ENCODE results near the gene BTBD6. TPM values are rescaled to one million over a fixed set of nuclear protein-coding genes. Genes with fewer than 3 reads are reported as not detected.

The BTBD6 gene
- total and polyA plus RNA-seq, 2 experiments from 2014 or later: 2.2 to 11.6 TPM

DNA sequence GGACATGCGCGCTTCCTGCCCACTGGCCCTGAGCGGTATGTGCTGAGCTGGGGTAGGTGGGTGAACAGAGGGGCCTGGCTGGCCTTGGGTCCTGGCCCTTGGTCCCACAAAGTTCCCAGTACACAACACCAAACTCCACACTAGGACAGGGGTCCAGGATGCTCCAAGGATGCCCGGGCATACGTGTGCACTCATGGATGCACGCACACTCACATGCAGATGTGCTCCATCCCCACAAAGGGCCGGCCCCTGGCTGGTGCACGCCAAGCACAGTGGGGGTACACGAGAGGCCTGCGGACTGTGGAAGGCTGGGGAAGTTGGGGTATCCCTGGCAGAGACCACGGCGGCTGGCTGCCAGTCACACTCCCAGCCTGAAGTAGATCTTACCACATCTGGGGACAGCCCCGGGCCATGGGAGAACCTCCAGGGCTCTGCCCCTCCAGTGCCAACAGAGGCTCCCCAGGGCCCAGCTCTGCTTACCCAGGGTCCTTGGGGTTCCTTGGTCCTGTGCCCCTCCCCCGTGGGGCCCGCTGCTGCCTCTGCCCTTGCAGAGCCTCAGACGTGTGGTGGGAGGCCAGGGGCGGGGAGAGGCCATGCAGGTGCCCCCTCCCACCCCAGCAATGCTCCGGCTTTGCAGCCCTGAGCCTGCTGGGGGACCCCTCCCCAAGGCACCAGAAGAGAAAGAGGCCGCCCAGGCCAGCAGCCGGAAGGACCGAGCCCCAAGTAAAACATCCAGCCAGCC, 43.2 kb upstream of the BTBD6 start:
- H4K20me1 ChIP-seq (replicated peaks; ENCODE audit: insufficient read depth): no peaks in the 10 kb centered on the region
- Mint-ChIP-seq H3K27me3 (ENCODE audit: insufficient read depth, low read depth, poor library complexity) (peaks cover 14% of the 10 kb centered on the region), H3K4me3 (no peak overlapping the region), H3K27ac (no peak overlapping the region), H3K9me3 (no peaks in the 10 kb centered on the region), H3K36me3 (ENCODE audit: low read depth) (no peaks in the 10 kb centered on the region), H3K4me1 (no peaks in the 10 kb centered on the region)
- H3K9me2 ChIP-seq (ENCODE audit: insufficient read depth): no peaks in the 10 kb centered on the region
- H3K4me2 ChIP-seq: no peak overlapping the region
- H2AFZ ChIP-seq: no peak overlapping the region
- no peaks in the 10 kb centered on the region for H3K79me2 ChIP-seq (replicated peaks; ENCODE audit: insufficient read depth)
- TF ChIP-seq ZNF114 (CRISPR knock-in tag; IDR thresholded peaks at IDR 0.05): no peak
- TF ChIP-seq EZH2phosphoT487 (IDR thresholded peaks at IDR 0.05; ENCODE audit: unreplicated experiment): no peak
- TF ChIP-seq STAT1 (IDR thresholded peaks at IDR 0.05; ENCODE audit: unreplicated experiment): no peak
- no peak for TF ChIP-seq NANOG (IDR thresholded peaks at IDR 0.05; ENCODE audit: borderline replicate concordance)
- no peak for TF ChIP-seq CREB1 (CRISPR knock-in tag; IDR thresholded peaks at IDR 0.05; ENCODE audit: low read depth)
- TF ChIP-seq JUNB (IDR thresholded peaks at IDR 0.05; ENCODE audit: unreplicated experiment): no peak
- TF ChIP-seq, protein P1, sequence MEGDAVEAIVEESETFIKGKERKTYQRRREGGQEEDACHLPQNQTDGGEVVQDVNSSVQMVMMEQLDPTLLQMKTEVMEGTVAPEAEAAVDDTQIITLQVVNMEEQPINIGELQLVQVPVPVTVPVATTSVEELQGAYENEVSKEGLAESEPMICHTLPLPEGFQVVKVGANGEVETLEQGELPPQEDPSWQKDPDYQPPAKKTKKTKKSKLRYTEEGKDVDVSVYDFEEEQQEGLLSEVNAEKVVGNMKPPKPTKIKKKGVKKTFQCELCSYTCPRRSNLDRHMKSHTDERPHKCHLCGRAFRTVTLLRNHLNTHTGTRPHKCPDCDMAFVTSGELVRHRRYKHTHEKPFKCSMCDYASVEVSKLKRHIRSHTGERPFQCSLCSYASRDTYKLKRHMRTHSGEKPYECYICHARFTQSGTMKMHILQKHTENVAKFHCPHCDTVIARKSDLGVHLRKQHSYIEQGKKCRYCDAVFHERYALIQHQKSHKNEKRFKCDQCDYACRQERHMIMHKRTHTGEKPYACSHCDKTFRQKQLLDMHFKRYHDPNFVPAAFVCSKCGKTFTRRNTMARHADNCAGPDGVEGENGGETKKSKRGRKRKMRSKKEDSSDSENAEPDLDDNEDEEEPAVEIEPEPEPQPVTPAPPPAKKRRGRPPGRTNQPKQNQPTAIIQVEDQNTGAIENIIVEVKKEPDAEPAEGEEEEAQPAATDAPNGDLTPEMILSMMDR (conservative IDR thresholded peaks at IDR 0.05; ENCODE audit: low read depth in 2 of 2): no peak
- TF ChIP-seq POLR2AphosphoS5 (IDR thresholded peaks at IDR 0.05; ENCODE audit: low read depth): no peak
- DNase-seq (ENCODE audit: low spot score) (no peak), ATAC-seq (no peak)
- H3K36me3 ChIP-seq (ENCODE audit: insufficient read depth): no peaks in the 10 kb centered on the region
- H3F3A ChIP-seq (replicated peaks; ENCODE audit: low read depth): no peaks in the 10 kb centered on the region
- no peaks in the 10 kb centered on the region for H3K27me3 ChIP-seq (ENCODE audit: insufficient read depth)
- H3K4me3 ChIP-seq: no peak overlapping the region
- H3K4me1 ChIP-seq (ENCODE audit: insufficient read depth): no peaks in the 10 kb centered on the region; the same call in 1 of the 2 replicates
- no peak overlapping the region for H3K27ac ChIP-seq (ENCODE audit: low read depth)

DNA sequence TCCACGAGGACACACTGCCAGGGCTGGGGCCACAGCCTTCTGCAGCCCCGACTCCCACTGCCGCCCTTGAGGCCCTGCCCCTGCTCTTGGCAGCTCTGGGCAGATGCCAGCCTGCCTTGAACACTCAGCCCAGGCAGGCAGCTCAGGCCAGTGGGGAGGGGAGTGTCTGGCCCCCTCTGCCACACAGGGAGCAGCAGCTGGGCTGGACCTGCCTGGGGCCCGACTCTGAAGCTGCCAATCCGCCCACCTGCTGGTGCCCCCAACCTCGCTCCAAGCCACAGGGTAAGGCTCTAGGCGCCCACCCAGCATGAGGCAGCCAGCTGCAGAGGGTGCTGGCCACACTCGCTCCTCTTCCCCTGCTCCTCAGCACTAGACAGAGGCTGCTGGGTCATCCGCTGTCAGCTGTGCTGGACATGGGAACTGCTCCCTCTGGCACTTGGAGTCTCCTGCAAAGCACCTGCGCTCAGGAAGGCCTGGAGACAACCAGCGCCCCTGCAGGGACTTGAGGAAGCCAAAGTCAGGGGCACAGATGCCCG, 42.6 kb upstream of the BTBD6 start:
- no peaks in the 10 kb centered on the region for H3K36me3 ChIP-seq (ENCODE audit: insufficient read depth)
- ATAC-seq (no peak), DNase-seq (ENCODE audit: low spot score) (no peak)
- no peaks in the 10 kb centered on the region for H3K9me2 ChIP-seq (ENCODE audit: insufficient read depth)
- H3K27me3 Mint-ChIP-seq (ENCODE audit: insufficient read depth, low read depth, poor library complexity): peaks cover 9% of the 10 kb centered on the region
- H3K4me1 Mint-ChIP-seq: no peaks in the 10 kb centered on the region
- no peaks in the 10 kb centered on the region for H3K79me2 ChIP-seq (replicated peaks; ENCODE audit: insufficient read depth)
- H3K4me3 ChIP-seq: no peak overlapping the region
- H3K4me2 ChIP-seq: no peak overlapping the region
- no peak overlapping the region for H2AFZ ChIP-seq
- H3K4me1 ChIP-seq (ENCODE audit: insufficient read depth): no peaks in the 10 kb centered on the region; the same call in 1 of the 2 replicates
- H3K9me3 Mint-ChIP-seq: no peaks in the 10 kb centered on the region
- H3K27me3 ChIP-seq (ENCODE audit: insufficient read depth): no peaks in the 10 kb centered on the region
- no peak overlapping the region for H3K27ac Mint-ChIP-seq
- no peaks in the 10 kb centered on the region for H3F3A ChIP-seq (replicated peaks; ENCODE audit: low read depth)
- H3K27ac ChIP-seq (ENCODE audit: low read depth): no peak overlapping the region
- H3K4me3 Mint-ChIP-seq: no peak overlapping the region
- H3K36me3 Mint-ChIP-seq (ENCODE audit: low read depth): no peaks in the 10 kb centered on the region
- H4K20me1 ChIP-seq (replicated peaks; ENCODE audit: insufficient read depth): no peaks in the 10 kb centered on the region
- TF ChIP-seq POLR2AphosphoS5 (IDR thresholded peaks at IDR 0.05; ENCODE audit: low read depth): no peak
- TF ChIP-seq, protein P2, sequence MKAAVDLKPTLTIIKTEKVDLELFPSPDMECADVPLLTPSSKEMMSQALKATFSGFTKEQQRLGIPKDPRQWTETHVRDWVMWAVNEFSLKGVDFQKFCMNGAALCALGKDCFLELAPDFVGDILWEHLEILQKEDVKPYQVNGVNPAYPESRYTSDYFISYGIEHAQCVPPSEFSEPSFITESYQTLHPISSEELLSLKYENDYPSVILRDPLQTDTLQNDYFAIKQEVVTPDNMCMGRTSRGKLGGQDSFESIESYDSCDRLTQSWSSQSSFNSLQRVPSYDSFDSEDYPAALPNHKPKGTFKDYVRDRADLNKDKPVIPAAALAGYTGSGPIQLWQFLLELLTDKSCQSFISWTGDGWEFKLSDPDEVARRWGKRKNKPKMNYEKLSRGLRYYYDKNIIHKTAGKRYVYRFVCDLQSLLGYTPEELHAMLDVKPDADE (IDR thresholded peaks at IDR 0.05): no peak
- TF ChIP-seq JUNB (IDR thresholded peaks at IDR 0.05; ENCODE audit: unreplicated experiment): no peak
- no peak for TF ChIP-seq NANOG (IDR thresholded peaks at IDR 0.05; ENCODE audit: borderline replicate concordance)
- no peak for TF ChIP-seq STAT1 (IDR thresholded peaks at IDR 0.05; ENCODE audit: unreplicated experiment)
- TF ChIP-seq, protein P1 (conservative IDR thresholded peaks at IDR 0.05; ENCODE audit: low read depth in 2 of 2): no peak
- TF ChIP-seq, protein P3, sequence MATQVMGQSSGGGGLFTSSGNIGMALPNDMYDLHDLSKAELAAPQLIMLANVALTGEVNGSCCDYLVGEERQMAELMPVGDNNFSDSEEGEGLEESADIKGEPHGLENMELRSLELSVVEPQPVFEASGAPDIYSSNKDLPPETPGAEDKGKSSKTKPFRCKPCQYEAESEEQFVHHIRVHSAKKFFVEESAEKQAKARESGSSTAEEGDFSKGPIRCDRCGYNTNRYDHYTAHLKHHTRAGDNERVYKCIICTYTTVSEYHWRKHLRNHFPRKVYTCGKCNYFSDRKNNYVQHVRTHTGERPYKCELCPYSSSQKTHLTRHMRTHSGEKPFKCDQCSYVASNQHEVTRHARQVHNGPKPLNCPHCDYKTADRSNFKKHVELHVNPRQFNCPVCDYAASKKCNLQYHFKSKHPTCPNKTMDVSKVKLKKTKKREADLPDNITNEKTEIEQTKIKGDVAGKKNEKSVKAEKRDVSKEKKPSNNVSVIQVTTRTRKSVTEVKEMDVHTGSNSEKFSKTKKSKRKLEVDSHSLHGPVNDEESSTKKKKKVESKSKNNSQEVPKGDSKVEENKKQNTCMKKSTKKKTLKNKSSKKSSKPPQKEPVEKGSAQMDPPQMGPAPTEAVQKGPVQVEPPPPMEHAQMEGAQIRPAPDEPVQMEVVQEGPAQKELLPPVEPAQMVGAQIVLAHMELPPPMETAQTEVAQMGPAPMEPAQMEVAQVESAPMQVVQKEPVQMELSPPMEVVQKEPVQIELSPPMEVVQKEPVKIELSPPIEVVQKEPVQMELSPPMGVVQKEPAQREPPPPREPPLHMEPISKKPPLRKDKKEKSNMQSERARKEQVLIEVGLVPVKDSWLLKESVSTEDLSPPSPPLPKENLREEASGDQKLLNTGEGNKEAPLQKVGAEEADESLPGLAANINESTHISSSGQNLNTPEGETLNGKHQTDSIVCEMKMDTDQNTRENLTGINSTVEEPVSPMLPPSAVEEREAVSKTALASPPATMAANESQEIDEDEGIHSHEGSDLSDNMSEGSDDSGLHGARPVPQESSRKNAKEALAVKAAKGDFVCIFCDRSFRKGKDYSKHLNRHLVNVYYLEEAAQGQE (IDR thresholded peaks at IDR 0.05; ENCODE audit: unreplicated experiment): no peak
- TF ChIP-seq EZH2phosphoT487 (IDR thresholded peaks at IDR 0.05; ENCODE audit: unreplicated experiment): no peak
- no peak for TF ChIP-seq CREB1 (CRISPR knock-in tag; IDR thresholded peaks at IDR 0.05; ENCODE audit: low read depth)
- no peak for TF ChIP-seq ZNF114 (CRISPR knock-in tag; IDR thresholded peaks at IDR 0.05)
- TF ChIP-seq EZH2 (IDR thresholded peaks at IDR 0.05; ENCODE audit: low read depth, unreplicated experiment): no peak
- no peak for TF ChIP-seq ZNF331 (CRISPR knock-in tag; IDR thresholded peaks at IDR 0.05; ENCODE audit: low read depth)
